ENCODE data around the gene IL17D.
A peak's percentile ranks its signal among the peaks of the same experiment; 100 is the strongest.

IL17D gene

DNA sequence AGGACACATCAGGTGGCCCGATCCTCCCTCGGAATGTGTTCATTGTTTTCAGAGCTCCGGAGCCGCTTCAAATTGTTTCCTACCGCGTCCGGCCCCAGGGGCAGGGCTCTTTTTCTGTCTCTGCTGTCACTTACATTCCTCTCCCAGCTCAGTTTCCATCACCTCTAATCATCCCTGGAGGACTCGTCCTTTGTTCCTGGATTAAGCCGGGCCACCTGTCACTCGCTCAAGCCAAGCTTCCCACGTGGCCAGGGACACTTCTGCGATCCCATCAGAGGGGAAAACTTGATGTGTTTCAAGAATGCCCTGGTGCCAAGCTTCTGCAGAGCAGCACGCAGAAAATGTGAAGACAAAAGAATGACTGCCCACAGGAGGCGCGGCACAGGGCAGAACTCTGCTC is 13.5 kb downstream of the IL17D start:
- Histone ChIP-seq H2AK5ac (ENCODE audit: low read length) (no peak overlapping the region), H2BK5ac (ENCODE audit: low read depth, low read length, poor library complexity) (no peak overlapping the region), H3K4me2 (ENCODE audit: low read length) (no peak overlapping the region), H3K79me2 (ENCODE audit: control insufficient read depth, insufficient read depth, low read length, poor library complexity) (no peaks in the 10 kb centered on the region), H3K27ac (ENCODE audit: low read depth, low read length) (no peak overlapping the region), H2AFZ (ENCODE audit: insufficient read depth, low read length, poor library complexity) (no peak overlapping the region), H3K9ac (ENCODE audit: low read length) (no peak overlapping the region), H3K18ac (ENCODE audit: low read length) (no peak overlapping the region), H4K8ac (ENCODE audit: low read depth, low read length) (no peak overlapping the region), H3K9me3 (ENCODE audit: insufficient read depth, low read depth, low read length) (peaks cover 5% of the 10 kb centered on the region), H3K4me1 (ENCODE audit: control insufficient read depth in 1 of 2, insufficient read depth in 2 of 2, low read length in 2 of 2) (peaks cover 6 to 13% of the 10 kb centered on the region in 2 experiments), H3K79me1 (ENCODE audit: low read length) (no peaks in the 10 kb centered on the region), H3K36me3 (ENCODE audit: control insufficient read depth in 1 of 2, insufficient read depth in 2 of 2, low read length in 2 of 2) (no peaks in the 10 kb centered on the region), H3K4ac (ENCODE audit: low read depth, low read length) (no peak overlapping the region), H2BK12ac (ENCODE audit: low read length) (no peak overlapping the region), H3K27me3 (ENCODE audit: insufficient read depth, low read length) (no peaks in the 10 kb centered on the region), H3K14ac (ENCODE audit: low read length) (no peak overlapping the region), H3K23ac (ENCODE audit: low read length) (no peak overlapping the region), H4K12ac (ENCODE audit: low read depth, low read length) (no peak overlapping the region), H2BK120ac (ENCODE audit: insufficient read depth, low read length, poor library complexity) (no peak overlapping the region), H4K91ac (ENCODE audit: low read depth, low read length) (no peak overlapping the region), H3K4me3 (ENCODE audit: low read depth, low read length) (no peak overlapping the region)
- no CpG with 5 or more reads among the region's 15 CpGs for whole genome bisulfite sequencing (ENCODE audit: extremely low coverage, insufficient coverage, insufficient read length)
- DNase-seq, result no peak

DNA sequence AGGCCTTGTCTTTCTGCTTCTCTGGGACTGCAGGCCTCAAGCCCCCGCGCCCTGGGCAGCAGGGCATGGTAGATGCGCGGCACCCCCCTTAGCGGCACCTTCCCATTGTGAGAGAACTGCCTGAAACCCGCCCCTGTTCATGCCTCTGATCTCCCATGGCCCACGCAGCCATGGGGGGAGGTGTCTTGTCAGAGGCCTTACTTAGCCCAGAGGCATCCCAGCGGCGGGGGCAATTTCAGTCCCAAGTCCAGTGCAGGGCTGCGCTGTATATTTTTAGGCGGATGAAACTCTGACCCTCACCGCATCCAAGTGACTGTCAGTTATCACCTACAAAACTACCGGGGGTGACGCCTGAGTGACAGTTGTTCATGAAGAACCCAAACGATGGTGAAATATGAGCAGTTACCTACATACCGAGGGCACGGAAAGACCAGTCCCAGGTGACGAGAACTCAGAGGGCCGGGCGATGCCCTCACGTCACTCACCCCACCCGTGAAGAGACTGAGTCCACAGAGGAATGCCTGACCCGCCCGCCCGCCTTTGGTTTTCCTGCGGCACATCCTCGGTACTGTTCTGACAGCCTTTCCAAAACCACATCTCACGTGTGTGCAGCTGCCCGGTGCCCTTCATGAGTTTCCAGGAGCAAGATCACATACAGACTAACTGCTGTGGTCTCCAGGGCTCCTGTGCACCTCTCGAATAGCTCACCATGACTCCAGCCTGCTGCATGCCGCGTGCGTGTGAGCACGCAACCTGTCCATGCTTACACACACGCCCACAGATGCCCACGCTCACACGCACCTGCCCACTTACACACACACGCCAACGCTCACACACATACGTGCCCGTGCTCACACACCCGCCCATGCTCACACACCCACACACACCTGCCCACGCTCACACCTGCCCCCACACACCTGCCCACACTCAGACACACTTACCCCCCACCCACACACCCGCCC is 14.4 kb downstream of the IL17D start:
- WGBS (ENCODE audit: extremely low coverage, insufficient coverage, insufficient read length), result no CpG with 5 or more reads among the region's 44 CpGs
- Histone ChIP-seq H3K4ac (ENCODE audit: low read depth, low read length) (no peak overlapping the region), H3K79me1 (ENCODE audit: low read length) (no peaks in the 10 kb centered on the region), H3K14ac (ENCODE audit: low read length) (no peak overlapping the region), H3K4me3 (ENCODE audit: low read depth, low read length) (no peak overlapping the region), H4K91ac (ENCODE audit: low read depth, low read length) (no peak overlapping the region), H4K12ac (ENCODE audit: low read depth, low read length) (no peak overlapping the region), H2BK5ac (ENCODE audit: low read depth, low read length, poor library complexity) (no peak overlapping the region), H3K4me1 (ENCODE audit: control insufficient read depth in 1 of 2, insufficient read depth in 2 of 2, low read length in 2 of 2) (peaks cover 8 to 13% of the 10 kb centered on the region in 2 experiments), H2AK5ac (ENCODE audit: low read length) (no peak overlapping the region), H3K9ac (ENCODE audit: low read length) (no peak overlapping the region), H2BK12ac (ENCODE audit: low read length) (no peak overlapping the region), H3K18ac (ENCODE audit: low read length) (no peak overlapping the region), H4K8ac (ENCODE audit: low read depth, low read length) (no peak overlapping the region), H3K36me3 (ENCODE audit: control insufficient read depth in 1 of 2, insufficient read depth in 2 of 2, low read length in 2 of 2) (no peaks in the 10 kb centered on the region), H3K9me3 (ENCODE audit: insufficient read depth, low read depth, low read length) (peaks cover 5% of the 10 kb centered on the region), H2BK120ac (ENCODE audit: insufficient read depth, low read length, poor library complexity) (no peak overlapping the region), H2AFZ (ENCODE audit: insufficient read depth, low read length, poor library complexity) (no peak overlapping the region), H3K79me2 (ENCODE audit: control insufficient read depth, insufficient read depth, low read length, poor library complexity) (no peaks in the 10 kb centered on the region), H3K27ac (ENCODE audit: low read depth, low read length) (no peak overlapping the region), H3K4me2 (ENCODE audit: low read length) (no peak overlapping the region), H3K23ac (ENCODE audit: low read length) (no peak overlapping the region), H3K27me3 (ENCODE audit: insufficient read depth, low read length) (no peaks in the 10 kb centered on the region)
- no peak for DNase-seq

- H3K4me3 ChIP-seq (ENCODE audit: low read depth, low read length), result peak overlapping the region; percentile 14
- no peak overlapping the region for H2BK5ac ChIP-seq (ENCODE audit: low read depth, low read length, poor library complexity)
- no peak overlapping the region for H2BK120ac ChIP-seq (ENCODE audit: insufficient read depth, low read length, poor library complexity)
- no peak overlapping the region for H3K14ac ChIP-seq (ENCODE audit: low read length)
- no peak overlapping the region for H3K4ac ChIP-seq (ENCODE audit: low read depth, low read length)
- H3K36me3 ChIP-seq (ENCODE audit: control insufficient read depth in 1 of 2, insufficient read depth in 2 of 2, low read length in 2 of 2), result no peaks in the 10 kb centered on the region
- no peak overlapping the region for H2AK5ac ChIP-seq (ENCODE audit: low read length)
- DNase-seq, result no peak
- H3K23ac ChIP-seq (ENCODE audit: low read length), result no peak overlapping the region
- no peaks in the 10 kb centered on the region for H3K27me3 ChIP-seq (ENCODE audit: insufficient read depth, low read length)
- no peaks in the 10 kb centered on the region for H3K79me1 ChIP-seq (ENCODE audit: low read length)
- H3K18ac ChIP-seq (ENCODE audit: low read length), result no peak overlapping the region
- no peak overlapping the region for H4K12ac ChIP-seq (ENCODE audit: low read depth, low read length)
- H3K27ac ChIP-seq (ENCODE audit: low read depth, low read length), result no peak overlapping the region
- H4K91ac ChIP-seq (ENCODE audit: low read depth, low read length), result no peak overlapping the region
- WGBS (ENCODE audit: extremely low coverage, insufficient coverage, insufficient read length), result no CpG with 5 or more reads among the region's 12 CpGs
- no peak overlapping the region for H2BK12ac ChIP-seq (ENCODE audit: low read length)
- peaks cover 8 to 13% of the 10 kb centered on the region in 2 experiments for H3K4me1 ChIP-seq (ENCODE audit: control insufficient read depth in 1 of 2, insufficient read depth in 2 of 2, low read length in 2 of 2)
- peaks cover 5% of the 10 kb centered on the region for H3K9me3 ChIP-seq (ENCODE audit: insufficient read depth, low read depth, low read length)
- no peaks in the 10 kb centered on the region for H3K79me2 ChIP-seq (ENCODE audit: control insufficient read depth, insufficient read depth, low read length, poor library complexity)
- H3K9ac ChIP-seq (ENCODE audit: low read length), result no peak overlapping the region
- no peak overlapping the region for H4K8ac ChIP-seq (ENCODE audit: low read depth, low read length)
- H2AFZ ChIP-seq (ENCODE audit: insufficient read depth, low read length, poor library complexity), result no peak overlapping the region
- H3K4me2 ChIP-seq (ENCODE audit: low read length), result no peak overlapping the region
Observed at GRCh38 chr13:20718958-20719566, 15.6 kb downstream of the IL17D start.

GRCh38 chr13:20719783-20720182 is 16.3 kb downstream of the IL17D start:
- no CpG with 5 or more reads among the region's 13 CpGs for WGBS (ENCODE audit: extremely low coverage, insufficient coverage, insufficient read length)
- H2BK12ac ChIP-seq (ENCODE audit: low read length), result no peak overlapping the region
- DNase-seq, result no peak
- no peak overlapping the region for H2BK120ac ChIP-seq (ENCODE audit: insufficient read depth, low read length, poor library complexity)
- no peak overlapping the region for H2AK5ac ChIP-seq (ENCODE audit: low read length)
- H3K9me3 ChIP-seq (ENCODE audit: insufficient read depth, low read depth, low read length), result peaks cover 8% of the 10 kb centered on the region
- no peak overlapping the region for H3K4ac ChIP-seq (ENCODE audit: low read depth, low read length)
- H3K9ac ChIP-seq (ENCODE audit: low read length), result no peak overlapping the region
- no peak overlapping the region for H3K23ac ChIP-seq (ENCODE audit: low read length)
- no peak overlapping the region for H2BK5ac ChIP-seq (ENCODE audit: low read depth, low read length, poor library complexity)
- H4K91ac ChIP-seq (ENCODE audit: low read depth, low read length), result no peak overlapping the region
- no peak overlapping the region for H3K4me3 ChIP-seq (ENCODE audit: low read depth, low read length)
- no peaks in the 10 kb centered on the region for H3K36me3 ChIP-seq (ENCODE audit: control insufficient read depth in 1 of 2, insufficient read depth in 2 of 2, low read length in 2 of 2)
- H3K79me1 ChIP-seq (ENCODE audit: low read length), result no peaks in the 10 kb centered on the region
- H3K79me2 ChIP-seq (ENCODE audit: control insufficient read depth, insufficient read depth, low read length, poor library complexity), result no peaks in the 10 kb centered on the region
- H3K27ac ChIP-seq (ENCODE audit: low read depth, low read length), result no peak overlapping the region
- no peak overlapping the region for H4K12ac ChIP-seq (ENCODE audit: low read depth, low read length)
- H2AFZ ChIP-seq (ENCODE audit: insufficient read depth, low read length, poor library complexity), result no peak overlapping the region
- no peak overlapping the region for H3K14ac ChIP-seq (ENCODE audit: low read length)
- no peak overlapping the region for H3K18ac ChIP-seq (ENCODE audit: low read length)
- no peak overlapping the region for H3K4me2 ChIP-seq (ENCODE audit: low read length)
- no peaks in the 10 kb centered on the region for H3K27me3 ChIP-seq (ENCODE audit: insufficient read depth, low read length)
- peaks cover 8 to 13% of the 10 kb centered on the region in 2 experiments for H3K4me1 ChIP-seq (ENCODE audit: control insufficient read depth in 1 of 2, insufficient read depth in 2 of 2, low read length in 2 of 2)
- H4K8ac ChIP-seq (ENCODE audit: low read depth, low read length), result no peak overlapping the region
